HL-60 (cell line): ENCODE measurements around the gene SBK2.
"Not testable (repeated sequence)": the region's sequence is repeated elsewhere in the genome, so short reads cannot be mapped to it uniquely, and the experiment has no call there.

Experiments
- DNase-seq, 2 experiments: peaks; one replicate each; pipeline ENCODE4 v3.0.0-alpha.2; 2010 to 2020; ENCODE audit warnings: low read depth in 1 of 2, low spot score in 1 of 2
- H3K27ac ChIP-seq: fragments of 250-450 bp; sonication (Bioruptor Pico); replicated peaks from 2 replicates; pipeline ENCODE4 v1.5.1; 2020; ENCODE audit warnings: mild to moderate bottlenecking, moderate library complexity
- H3K27me3 ChIP-seq: fragments of 250-450 bp; sonication (Bioruptor Pico); 2 replicates; pipeline ENCODE4 v1.5.1; 2021; ENCODE audit warnings: mild to moderate bottlenecking, moderate library complexity; ENCODE audit not compliant: insufficient read depth, poor library complexity, severe bottlenecking
- H3K4me3 ChIP-seq: replicated peaks from 2 replicates; pipeline ENCODE4 v1.5.1; 2011; ENCODE audit warnings: mild to moderate bottlenecking, control low read depth, low read length; ENCODE audit not compliant: insufficient read depth
- GABPA ChIP-seq: IDR thresholded peaks from 2 replicates; pipeline ENCODE4 v1.6.1; 2012; ENCODE audit warnings: low read depth
- POLR2AphosphoS5 ChIP-seq: IDR thresholded peaks from 2 replicates; pipeline ENCODE4 v1.6.1; 2012; ENCODE audit warnings: low read depth
- SPI1 ChIP-seq: IDR thresholded peaks from 2 replicates; pipeline ENCODE4 v1.6.1; 2012; ENCODE audit warnings: low read depth, mild to moderate bottlenecking, borderline replicate concordance
- long read RNA-seq: library from polyadenylated mRNA; unstranded; transcript quantifications from one replicate; pipeline ENCODE4 v2.0.0, GENCODE V29; 2020
- TF ChIP-seq, protein P1 (sequence below): IDR thresholded peaks from 2 replicates; pipeline ENCODE4 v1.6.1; 2012; ENCODE audit warnings: low read depth; ENCODE audit not compliant: insufficient replicate concordance
- TF ChIP-seq, protein P2 (sequence below): IDR thresholded peaks from one replicate; pipeline ENCODE4 v1.5.1; 2011; ENCODE audit warnings: low read length, control low read depth, inconsistent platforms; ENCODE audit not compliant: insufficient read depth

Gene SBK2, protein sequence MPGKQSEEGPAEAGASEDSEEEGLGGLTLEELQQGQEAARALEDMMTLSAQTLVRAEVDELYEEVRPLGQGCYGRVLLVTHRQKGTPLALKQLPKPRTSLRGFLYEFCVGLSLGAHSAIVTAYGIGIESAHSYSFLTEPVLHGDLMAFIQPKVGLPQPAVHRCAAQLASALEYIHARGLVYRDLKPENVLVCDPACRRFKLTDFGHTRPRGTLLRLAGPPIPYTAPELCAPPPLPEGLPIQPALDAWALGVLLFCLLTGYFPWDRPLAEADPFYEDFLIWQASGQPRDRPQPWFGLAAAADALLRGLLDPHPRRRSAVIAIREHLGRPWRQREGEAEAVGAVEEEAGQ
- long read RNA-seq: 0 reads

DNA sequence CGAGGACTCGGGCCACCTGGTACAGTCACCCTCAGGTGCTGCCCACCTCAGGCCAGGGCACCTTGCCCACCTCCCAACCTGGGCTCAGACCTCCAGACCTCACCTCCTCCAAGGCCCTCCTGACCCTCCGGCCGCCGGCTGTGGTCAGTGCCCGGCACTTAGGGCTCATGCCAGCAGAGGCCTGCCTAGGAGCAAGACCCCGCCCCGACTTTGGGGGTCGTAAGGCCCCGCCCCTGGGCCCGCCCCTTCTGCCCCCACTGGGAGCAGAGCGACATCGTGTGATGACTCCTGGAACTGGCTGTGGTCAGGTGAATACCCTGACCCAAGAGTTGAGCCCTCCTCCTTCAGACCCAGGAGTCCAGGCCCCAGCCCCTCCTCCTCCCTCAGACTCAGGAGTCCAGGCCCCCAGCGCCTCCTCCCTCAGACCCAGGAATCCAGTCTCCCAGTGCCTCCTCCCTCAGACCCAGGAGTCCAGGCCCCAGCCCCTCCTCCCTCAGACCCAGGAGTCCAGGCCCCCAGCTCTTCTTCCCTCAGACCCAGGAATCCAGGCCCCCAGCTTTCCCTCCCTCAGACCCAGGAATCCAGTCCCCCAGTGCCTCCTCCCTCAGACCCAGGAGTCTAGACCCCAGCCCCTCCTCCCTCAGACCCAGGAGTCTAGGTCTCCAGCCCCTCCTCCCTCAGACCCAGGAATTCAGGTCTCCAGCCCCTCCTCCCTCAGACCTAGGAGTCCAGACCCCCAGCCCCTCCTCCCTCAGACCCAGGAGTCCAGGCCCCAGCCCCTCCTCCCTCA, at the start of gene SBK2:
SBK2 (minus strand) TSS at position 183 of the 790 bp plus-strand sequence. CDS start 839 bp downstream, outside the sequence.
- H3K27me3 ChIP-seq: no peaks in the 10 kb centered on the region
- H3K4me3 ChIP-seq: no peak within 1 kb of the TSS
- TF ChIP-seq GABPA (no peak), SPI1 (no peak), POLR2AphosphoS5 (no peak)
- TF ChIP-seq, protein P1, sequence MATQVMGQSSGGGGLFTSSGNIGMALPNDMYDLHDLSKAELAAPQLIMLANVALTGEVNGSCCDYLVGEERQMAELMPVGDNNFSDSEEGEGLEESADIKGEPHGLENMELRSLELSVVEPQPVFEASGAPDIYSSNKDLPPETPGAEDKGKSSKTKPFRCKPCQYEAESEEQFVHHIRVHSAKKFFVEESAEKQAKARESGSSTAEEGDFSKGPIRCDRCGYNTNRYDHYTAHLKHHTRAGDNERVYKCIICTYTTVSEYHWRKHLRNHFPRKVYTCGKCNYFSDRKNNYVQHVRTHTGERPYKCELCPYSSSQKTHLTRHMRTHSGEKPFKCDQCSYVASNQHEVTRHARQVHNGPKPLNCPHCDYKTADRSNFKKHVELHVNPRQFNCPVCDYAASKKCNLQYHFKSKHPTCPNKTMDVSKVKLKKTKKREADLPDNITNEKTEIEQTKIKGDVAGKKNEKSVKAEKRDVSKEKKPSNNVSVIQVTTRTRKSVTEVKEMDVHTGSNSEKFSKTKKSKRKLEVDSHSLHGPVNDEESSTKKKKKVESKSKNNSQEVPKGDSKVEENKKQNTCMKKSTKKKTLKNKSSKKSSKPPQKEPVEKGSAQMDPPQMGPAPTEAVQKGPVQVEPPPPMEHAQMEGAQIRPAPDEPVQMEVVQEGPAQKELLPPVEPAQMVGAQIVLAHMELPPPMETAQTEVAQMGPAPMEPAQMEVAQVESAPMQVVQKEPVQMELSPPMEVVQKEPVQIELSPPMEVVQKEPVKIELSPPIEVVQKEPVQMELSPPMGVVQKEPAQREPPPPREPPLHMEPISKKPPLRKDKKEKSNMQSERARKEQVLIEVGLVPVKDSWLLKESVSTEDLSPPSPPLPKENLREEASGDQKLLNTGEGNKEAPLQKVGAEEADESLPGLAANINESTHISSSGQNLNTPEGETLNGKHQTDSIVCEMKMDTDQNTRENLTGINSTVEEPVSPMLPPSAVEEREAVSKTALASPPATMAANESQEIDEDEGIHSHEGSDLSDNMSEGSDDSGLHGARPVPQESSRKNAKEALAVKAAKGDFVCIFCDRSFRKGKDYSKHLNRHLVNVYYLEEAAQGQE: no peak
- TF ChIP-seq, protein P2, sequence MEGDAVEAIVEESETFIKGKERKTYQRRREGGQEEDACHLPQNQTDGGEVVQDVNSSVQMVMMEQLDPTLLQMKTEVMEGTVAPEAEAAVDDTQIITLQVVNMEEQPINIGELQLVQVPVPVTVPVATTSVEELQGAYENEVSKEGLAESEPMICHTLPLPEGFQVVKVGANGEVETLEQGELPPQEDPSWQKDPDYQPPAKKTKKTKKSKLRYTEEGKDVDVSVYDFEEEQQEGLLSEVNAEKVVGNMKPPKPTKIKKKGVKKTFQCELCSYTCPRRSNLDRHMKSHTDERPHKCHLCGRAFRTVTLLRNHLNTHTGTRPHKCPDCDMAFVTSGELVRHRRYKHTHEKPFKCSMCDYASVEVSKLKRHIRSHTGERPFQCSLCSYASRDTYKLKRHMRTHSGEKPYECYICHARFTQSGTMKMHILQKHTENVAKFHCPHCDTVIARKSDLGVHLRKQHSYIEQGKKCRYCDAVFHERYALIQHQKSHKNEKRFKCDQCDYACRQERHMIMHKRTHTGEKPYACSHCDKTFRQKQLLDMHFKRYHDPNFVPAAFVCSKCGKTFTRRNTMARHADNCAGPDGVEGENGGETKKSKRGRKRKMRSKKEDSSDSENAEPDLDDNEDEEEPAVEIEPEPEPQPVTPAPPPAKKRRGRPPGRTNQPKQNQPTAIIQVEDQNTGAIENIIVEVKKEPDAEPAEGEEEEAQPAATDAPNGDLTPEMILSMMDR: no peak
- DNase-seq: no peak
- H3K27ac ChIP-seq: no peak within 1 kb of the TSS

DNA sequence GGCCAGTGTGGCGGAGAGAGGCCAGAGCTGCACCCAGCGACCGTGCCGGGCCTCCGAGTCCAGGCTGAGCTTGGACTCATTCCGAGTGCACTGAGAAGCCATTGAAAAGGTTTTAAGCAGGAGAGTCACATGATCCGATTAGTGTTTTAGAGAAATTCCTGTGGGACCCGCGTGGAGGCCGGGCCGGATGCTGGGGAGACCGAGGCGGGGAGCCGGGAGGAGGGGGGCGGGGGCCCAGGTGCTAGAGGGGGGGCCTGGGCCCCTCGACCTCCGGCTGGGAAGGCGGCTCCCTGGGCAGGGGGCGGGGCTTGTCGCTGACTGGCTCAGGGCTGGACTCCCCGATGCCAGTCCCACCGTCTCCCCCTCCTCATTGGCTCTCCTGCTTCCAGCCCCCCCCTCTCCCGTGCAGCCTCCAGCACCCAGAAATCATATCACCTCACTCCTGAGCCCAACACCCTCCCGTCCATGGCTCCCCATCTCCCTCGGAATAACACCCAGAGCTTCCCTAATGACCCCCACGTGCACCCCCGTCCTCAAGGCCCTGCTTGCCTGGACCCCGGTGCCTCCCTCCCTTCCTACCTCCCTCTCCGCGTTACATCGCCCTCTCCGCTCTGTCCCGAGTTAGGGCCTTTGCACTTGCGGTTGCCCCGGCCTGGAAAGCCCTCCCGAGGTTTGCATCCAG, 48.9 kb upstream of the SBK2 start:
- Histone ChIP-seq H3K27ac (no peak overlapping the region), H3K4me3 (no peak overlapping the region), H3K27me3 (peaks cover 25% of the 10 kb centered on the region)
- TF ChIP-seq, protein P2: no peak
- TF ChIP-seq POLR2AphosphoS5 (no peak), GABPA (no peak), SPI1 (no peak)
- TF ChIP-seq, protein P1: no peak
- DNase-seq: no peak

- Histone ChIP-seq H3K27me3 (peaks cover 25% of the 10 kb centered on the region), H3K4me3 (no peak overlapping the region), H3K27ac (no peak overlapping the region)
- TF ChIP-seq POLR2AphosphoS5 (no peak), GABPA (no peak), SPI1 (no peak)
- TF ChIP-seq, protein P1: no peak
- TF ChIP-seq, protein P2: no peak
- no peak for DNase-seq
Observed at GRCh38 chr19:55584871-55585270, 47.9 kb upstream of the SBK2 start.

GRCh38 chr19:55583897-55584296, 47.0 kb upstream of the SBK2 start:
- H3K27ac ChIP-seq, H3K4me3 ChIP-seq, DNase-seq: not testable (repeated sequence)
- peaks cover 25% of the 10 kb centered on the region for H3K27me3 ChIP-seq

GRCh38 chr19:55582284-55582683, 45.4 kb upstream of the SBK2 start:
- not testable (repeated sequence) for H3K27ac ChIP-seq, H3K4me3 ChIP-seq, DNase-seq
- peaks cover 25% of the 10 kb centered on the region for H3K27me3 ChIP-seq
